AG10803 (cell line): ENCODE data around the gene CNIH2.

Source experiments
- DNase-seq: peaks from one replicate; pipeline ENCODE4 v3.0.0; 2010; ENCODE audit warnings: low read depth
- H3K4me3 ChIP-seq: 2 replicates; pipeline ENCODE4 v1.5.1; 2011; ENCODE audit warnings: mild to moderate bottlenecking, low read length, control low read depth
- CTCF ChIP-seq: conservative IDR thresholded peaks from 2 replicates; pipeline ENCODE4 v1.5.1; 2011; ENCODE audit warnings: mild to moderate bottlenecking, low read length, control low read depth, inconsistent platforms

The CNIH2 gene

GRCh38 chr11:66277471-66278362 lies at the start of gene CNIH2:
Gene CNIH2 (plus strand): TSS chr11:66278175. CDS start chr11:66278457, 282 bp downstream.
- H3K4me3 ChIP-seq: no peak within 1 kb of the TSS
- DNase-seq: no peak

GRCh38 chr11:66228521-66228920 lies 49.5 kb upstream of the CNIH2 start:
- TF ChIP-seq CTCF: no peak
- no peak overlapping the region for H3K4me3 ChIP-seq
- no peak for DNase-seq

More at GRCh38 chr11:66277471-66278362, at the start of gene CNIH2:
- TF ChIP-seq CTCF: no peak

GRCh38 chr11:66230156-66230555 lies 47.8 kb upstream of the CNIH2 start:
- DNase-seq: no peak
- no peak overlapping the region for H3K4me3 ChIP-seq
- no peak for TF ChIP-seq CTCF

GRCh38 chr11:66230978-66231377 lies 47.0 kb upstream of the CNIH2 start:
- TF ChIP-seq CTCF: no peak
- H3K4me3 ChIP-seq: no peak overlapping the region
- no peak for DNase-seq

DNA sequence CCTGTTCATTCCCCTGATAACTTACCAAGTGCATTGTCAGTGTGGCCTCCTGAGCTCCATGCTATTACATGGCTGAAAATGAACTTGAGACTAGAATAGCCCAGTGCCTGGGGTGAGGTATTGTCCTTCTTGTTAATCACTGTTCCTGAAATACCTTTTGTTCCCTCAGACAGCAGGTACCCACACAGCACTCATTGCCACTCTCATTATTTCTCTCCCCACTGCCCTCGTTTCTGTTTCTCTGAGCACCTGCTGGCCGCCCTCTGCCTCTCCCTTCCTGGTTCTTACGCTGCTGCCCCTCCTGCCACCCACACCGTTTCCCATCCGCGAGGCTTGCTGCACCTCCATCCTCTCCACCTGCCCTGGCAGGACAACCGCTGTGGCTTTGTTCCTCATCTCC lies 46.4 kb upstream of the CNIH2 start:
- no peak for TF ChIP-seq CTCF
- no peak overlapping the region for H3K4me3 ChIP-seq
- DNase-seq: no peak

DNA sequence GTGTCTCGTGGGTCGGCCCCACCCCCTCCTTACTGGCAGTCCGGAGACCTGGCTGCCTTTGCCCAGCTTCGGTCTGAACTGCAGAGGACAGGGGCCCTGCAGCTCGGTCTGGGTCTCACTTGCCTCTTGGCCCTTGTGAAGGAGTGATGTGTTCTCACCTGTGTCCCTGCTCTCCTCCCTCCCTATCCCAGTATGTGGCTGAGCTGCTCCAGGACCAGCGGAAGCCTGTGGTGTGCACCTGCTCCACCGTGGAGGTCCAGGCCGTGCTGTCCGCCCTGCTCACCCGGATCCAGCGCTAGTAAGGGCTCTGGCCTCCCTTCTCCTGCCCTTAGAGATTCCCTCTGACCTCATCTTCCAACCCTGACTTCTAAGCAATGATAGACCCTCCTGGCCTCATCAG lies 45.2 kb upstream of the CNIH2 start:
- H3K4me3 ChIP-seq: no peak overlapping the region
- DNase-seq: no peak
- no peak for TF ChIP-seq CTCF

GRCh38 chr11:66233301-66233700 lies 44.7 kb upstream of the CNIH2 start:
- no peak overlapping the region for H3K4me3 ChIP-seq
- no peak for DNase-seq
- TF ChIP-seq CTCF: no peak
